NT2/D1 (cell line): ENCODE results near the gene UBE4A.

ENCODE experiments used
- DNase-seq: peaks from one replicate; pipeline ENCODE4 v3.0.0-alpha.2; 2011; ENCODE audit warnings: low read depth, low spot score
- H3K27me3 ChIP-seq: 2 replicates; pipeline ENCODE4 v1.6.0; 2011; ENCODE audit warnings: mild to moderate bottlenecking; ENCODE audit not compliant: insufficient read length, insufficient read depth
- H3K36me3 ChIP-seq: 2 replicates; pipeline ENCODE4 v1.6.1; 2011; ENCODE audit warnings: mild to moderate bottlenecking, low read length, mixed read lengths; ENCODE audit not compliant: insufficient read depth, insufficient read length
- H3K4me1 ChIP-seq: 2 replicates; pipeline ENCODE4 v1.5.1; 2011; ENCODE audit not compliant: insufficient read depth, insufficient read length
- H3K4me3 ChIP-seq: 2 replicates; pipeline ENCODE4 v1.5.1; 2011; ENCODE audit warnings: low read depth; ENCODE audit not compliant: insufficient read length
- H3K9ac ChIP-seq: 2 replicates; pipeline ENCODE4 v1.6.0; 2011; ENCODE audit warnings: low read depth; ENCODE audit not compliant: insufficient read length
- H3K9me3 ChIP-seq: 2 replicates; pipeline ENCODE4 v1.5.1; 2011; ENCODE audit warnings: mild to moderate bottlenecking, low read length; ENCODE audit not compliant: insufficient read depth
- SUZ12 ChIP-seq: IDR thresholded peaks from 2 replicates; pipeline ENCODE4 v1.6.1; 2011; ENCODE audit not compliant: insufficient read length, insufficient read depth; ENCODE audit errors: extremely low read depth
- YY1 ChIP-seq: IDR thresholded peaks from 2 replicates; pipeline ENCODE4 v1.6.1; 2011; ENCODE audit not compliant: insufficient read length, insufficient read depth
- ZNF274 ChIP-seq: IDR thresholded peaks from 2 replicates; pipeline ENCODE4 v1.6.1; 2011; ENCODE audit warnings: mild to moderate bottlenecking, low read depth, low read length

The UBE4A gene

DNA sequence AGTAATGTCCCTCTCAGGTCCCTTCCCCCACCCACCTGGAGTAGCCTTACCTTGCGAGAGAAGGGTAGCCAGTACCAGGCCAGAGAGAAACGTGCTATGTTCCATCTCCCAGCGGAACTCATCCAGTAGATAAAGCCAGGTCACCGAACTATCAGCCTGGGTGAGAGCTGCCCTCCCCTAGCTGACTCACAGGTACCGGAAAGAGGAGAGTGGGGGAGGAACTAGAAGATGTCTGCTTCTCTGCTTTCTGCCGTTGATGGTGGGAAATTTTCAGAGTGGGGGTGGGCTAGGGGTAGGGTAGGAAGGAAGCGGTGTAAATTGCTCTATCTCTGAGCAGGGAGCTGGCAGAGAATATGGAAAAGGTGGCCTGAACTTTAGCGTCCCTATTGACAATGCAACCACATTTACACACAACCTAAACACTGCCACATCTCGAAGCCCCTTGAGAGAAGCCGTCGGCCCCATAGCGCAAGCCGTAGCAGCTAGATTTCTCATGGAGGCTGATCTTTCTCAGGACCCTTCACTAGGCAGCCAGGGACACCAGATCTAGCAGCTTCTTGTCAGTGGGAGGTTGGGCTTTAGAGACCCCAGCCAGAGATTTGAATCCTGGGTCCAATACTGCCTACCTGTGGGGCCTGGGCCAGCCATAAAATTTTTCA is 16.8 kb upstream of the UBE4A start, which contains the start of gene CD3D:
TSS of gene CD3D (minus strand) at position 203 of the 659 bp plus-strand sequence. CDS start at position 105, 98 bp downstream.
- Histone ChIP-seq H3K27me3 (no peaks in the 10 kb centered on the region), H3K9ac (no peak within 1 kb of the TSS), H3K9me3 (no peaks in the 10 kb centered on the region), H3K4me3 (no peak within 1 kb of the TSS), H3K36me3 (no peaks in the 10 kb centered on the region), H3K4me1 (no peaks in the 10 kb centered on the region)
- DNase-seq = no peak
- TF ChIP-seq ZNF274 (no peak), YY1 (no peak), SUZ12 (no peak)

DNA sequence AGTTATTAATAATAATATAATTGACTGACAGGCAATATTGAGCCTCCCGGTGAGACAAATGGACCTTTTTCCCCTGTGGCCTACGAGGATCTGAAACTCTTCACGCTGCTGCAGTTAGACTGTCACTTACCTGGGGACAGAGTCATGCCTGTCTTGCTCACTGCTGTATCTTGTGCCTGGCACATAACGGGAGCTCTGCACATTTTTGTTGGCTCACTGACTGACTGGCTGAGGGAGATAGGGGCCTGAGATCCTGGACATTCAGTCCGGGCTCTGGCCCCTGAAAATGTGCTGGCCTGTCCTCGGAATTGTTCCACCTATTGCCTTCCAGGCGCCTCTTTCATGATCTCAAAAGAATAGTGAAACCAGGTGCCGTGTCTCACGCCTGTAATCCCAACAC is 16.2 kb upstream of the UBE4A start:
- TF ChIP-seq ZNF274 (no peak), SUZ12 (no peak), YY1 (no peak)
- Histone ChIP-seq H3K4me3 (no peak overlapping the region), H3K9me3 (no peaks in the 10 kb centered on the region), H3K9ac (no peak overlapping the region), H3K4me1 (no peaks in the 10 kb centered on the region), H3K27me3 (no peaks in the 10 kb centered on the region), H3K36me3 (no peaks in the 10 kb centered on the region)
- no peak for DNase-seq

DNA sequence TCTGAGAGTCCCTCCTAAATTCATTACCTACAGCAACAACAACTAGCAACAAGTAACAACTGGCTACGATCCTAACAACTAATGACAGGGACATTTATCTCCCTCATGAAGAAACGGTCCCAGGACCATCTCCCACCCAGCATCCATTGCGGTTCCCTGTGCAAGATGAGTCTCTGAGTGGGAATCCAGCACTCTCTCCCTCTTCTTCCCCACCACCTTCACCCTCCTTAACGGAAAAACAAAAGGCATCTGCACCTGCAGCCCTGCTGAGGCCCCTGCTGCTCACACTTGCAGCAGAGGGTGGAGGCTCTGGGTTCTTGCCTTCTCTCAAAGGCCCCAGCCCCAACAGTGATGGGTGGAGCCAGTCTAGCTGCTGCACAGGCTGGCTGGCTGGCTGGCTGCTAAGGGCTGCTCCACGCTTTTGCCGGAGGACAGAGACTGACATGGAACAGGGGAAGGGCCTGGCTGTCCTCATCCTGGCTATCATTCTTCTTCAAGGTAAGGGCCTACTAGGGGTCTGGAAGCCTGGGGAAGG is 15.4 kb upstream of the UBE4A start, which contains the start of gene CD3G:
TSS of gene CD3G (plus strand) at position 364 of the 535 bp plus-strand sequence. CDS start at position 444, 80 bp downstream.
- Histone ChIP-seq H3K27me3 (no peaks in the 10 kb centered on the region), H3K9ac (no peak within 1 kb of the TSS), H3K4me1 (no peaks in the 10 kb centered on the region), H3K4me3 (no peak within 1 kb of the TSS), H3K36me3 (no peaks in the 10 kb centered on the region), H3K9me3 (no peaks in the 10 kb centered on the region)
- TF ChIP-seq SUZ12 = no peak
- no peak for TF ChIP-seq ZNF274
- TF ChIP-seq YY1 = no peak
- no peak for DNase-seq

DNA sequence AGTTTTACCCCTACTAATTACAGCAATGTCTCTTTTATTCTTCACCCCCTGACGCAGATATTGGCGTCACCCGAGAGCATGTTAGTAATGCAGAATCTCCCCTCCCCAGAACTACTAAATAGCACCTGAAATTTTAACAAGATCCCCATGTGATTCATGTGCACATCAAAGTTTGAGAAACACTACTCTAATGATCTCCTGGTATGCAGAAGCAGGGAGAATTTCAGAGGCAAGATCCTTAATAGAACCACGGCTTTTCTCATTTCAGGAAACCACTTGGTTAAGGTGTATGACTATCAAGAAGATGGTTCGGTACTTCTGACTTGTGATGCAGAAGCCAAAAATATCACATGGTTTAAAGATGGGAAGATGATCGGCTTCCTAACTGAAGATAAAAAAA is 9.9 kb upstream of the UBE4A start:
- Histone ChIP-seq H3K9ac (no peak overlapping the region), H3K9me3 (no peaks in the 10 kb centered on the region), H3K4me3 (no peak overlapping the region), H3K36me3 (no peaks in the 10 kb centered on the region), H3K4me1 (no peaks in the 10 kb centered on the region), H3K27me3 (no peaks in the 10 kb centered on the region)
- DNase-seq = no peak
- no peak for TF ChIP-seq ZNF274
- no peak for TF ChIP-seq SUZ12
- no peak for TF ChIP-seq YY1

DNA sequence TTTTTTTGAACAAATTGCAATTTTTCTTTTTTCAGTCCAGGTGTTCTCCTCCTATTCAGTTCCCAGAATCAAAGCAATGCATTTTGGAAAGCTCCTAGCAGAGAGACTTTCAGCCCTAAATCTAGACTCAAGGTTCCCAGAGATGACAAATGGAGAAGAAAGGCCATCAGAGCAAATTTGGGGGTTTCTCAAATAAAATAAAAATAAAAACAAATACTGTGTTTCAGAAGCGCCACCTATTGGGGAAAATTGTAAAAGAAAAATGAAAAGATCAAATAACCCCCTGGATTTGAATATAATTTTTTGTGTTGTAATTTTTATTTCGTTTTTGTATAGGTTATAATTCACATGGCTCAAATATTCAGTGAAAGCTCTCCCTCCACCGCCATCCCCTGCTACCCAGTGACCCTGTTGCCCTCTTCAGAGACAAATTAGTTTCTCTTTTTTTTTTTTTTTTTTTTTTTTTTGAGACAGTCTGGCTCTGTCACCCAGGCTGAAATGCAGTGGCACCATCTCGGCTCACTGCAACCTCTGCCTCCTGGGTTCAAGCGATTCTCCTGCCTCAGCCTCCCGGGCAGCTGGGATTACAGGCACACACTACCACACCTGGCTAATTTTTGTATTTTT is 6.2 kb upstream of the UBE4A start:
- no peak for TF ChIP-seq YY1
- TF ChIP-seq SUZ12 = no peak
- no peak for TF ChIP-seq ZNF274
- H3K4me1 ChIP-seq = no peaks in the 10 kb centered on the region
- no peak overlapping the region for H3K9ac ChIP-seq
- H3K9me3 ChIP-seq = no peaks in the 10 kb centered on the region
- peaks cover 3% of the 10 kb centered on the region for H3K27me3 ChIP-seq
- no peak for DNase-seq
- H3K36me3 ChIP-seq = no peaks in the 10 kb centered on the region
- no peak overlapping the region for H3K4me3 ChIP-seq

DNA sequence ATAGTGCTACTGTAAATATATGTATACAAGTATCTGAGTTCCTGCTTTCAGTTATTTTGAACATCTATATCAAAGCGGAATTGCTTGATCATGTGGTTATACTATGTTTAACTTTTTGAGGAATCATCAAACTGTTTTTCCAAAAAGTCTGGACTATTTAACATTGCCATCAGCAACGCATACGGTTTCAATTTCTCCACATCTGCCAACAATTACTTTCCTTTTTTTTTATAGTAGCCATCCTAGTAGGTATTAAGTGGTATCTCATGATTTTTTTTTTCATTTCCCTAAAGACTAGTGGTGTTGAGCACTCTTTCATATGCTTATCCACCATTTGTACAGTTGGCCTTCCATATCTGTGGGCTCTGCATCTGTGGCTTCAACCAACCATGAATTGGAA is 1.3 kb upstream of the UBE4A start:
- H3K9ac ChIP-seq = no peak overlapping the region
- no peaks in the 10 kb centered on the region for H3K36me3 ChIP-seq
- no peaks in the 10 kb centered on the region for H3K4me1 ChIP-seq
- DNase-seq = no peak
- H3K9me3 ChIP-seq = no peaks in the 10 kb centered on the region
- TF ChIP-seq ZNF274 (no peak), SUZ12 (no peak), YY1 (no peak)
- H3K4me3 ChIP-seq = no peak overlapping the region
- H3K27me3 ChIP-seq = peaks cover 3% of the 10 kb centered on the region

DNA sequence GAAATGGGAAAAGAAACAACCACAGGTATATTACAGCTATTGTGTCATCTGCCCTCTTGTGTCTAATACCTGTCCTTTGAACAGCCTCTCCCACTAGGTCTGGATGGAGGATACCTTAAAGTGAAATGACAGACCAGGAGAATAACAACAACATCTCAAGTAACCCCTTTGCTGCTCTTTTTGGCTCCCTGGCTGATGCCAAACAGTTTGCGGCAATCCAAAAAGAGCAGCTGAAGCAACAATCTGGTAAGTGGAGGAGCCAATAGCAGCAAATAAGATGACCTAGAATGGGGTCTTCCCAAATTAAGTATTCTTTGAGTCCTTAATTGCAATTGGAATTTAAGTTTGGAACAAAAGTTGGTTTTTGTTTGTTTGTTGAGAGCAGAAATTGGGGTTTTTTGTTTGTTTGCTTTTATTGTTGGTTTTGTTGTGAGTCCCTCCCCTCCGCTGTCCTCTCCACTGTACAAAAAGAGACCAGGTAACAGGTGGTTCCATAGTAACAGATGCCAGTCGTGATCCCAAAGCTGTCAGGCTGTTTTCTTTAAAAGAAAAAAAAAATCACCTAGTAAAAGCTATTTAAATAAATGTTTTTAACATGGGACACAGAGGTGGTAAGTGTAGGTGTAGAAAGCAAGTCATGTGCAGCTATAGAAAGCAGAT is 5.7 kb downstream of the UBE4A start:
- H3K36me3 ChIP-seq = peaks cover 35% of the 10 kb centered on the region
- no peak for DNase-seq
- H3K4me1 ChIP-seq = no peaks in the 10 kb centered on the region

More for the DNA sequence above, 5.7 kb downstream of the UBE4A start:
- H3K9me3 ChIP-seq = no peaks in the 10 kb centered on the region
- TF ChIP-seq SUZ12 = no peak
- TF ChIP-seq ZNF274 = no peak
- TF ChIP-seq YY1 = no peak
- no peaks in the 10 kb centered on the region for H3K27me3 ChIP-seq
- no peak overlapping the region for H3K9ac ChIP-seq
- H3K4me3 ChIP-seq = no peak overlapping the region
